Spleen (tissue), 7 donors: ENCODE results near the gene LRRC7.

Source experiments
- POLR2A ChIP-seq, 3 donors: fragments of 450-650 bp; IDR thresholded peaks; one replicate each; pipeline ENCODE4 v1.5.1; 2017; ENCODE audit warnings: antibody characterized with exemption in 3 of 3, mild to moderate bottlenecking in 1 of 3
- TF ChIP-seq, protein P1 (sequence below), 11 experiments: fragments of 200-600 bp in 7 of 11; fragments of 450-650 bp in 4 of 11; sonication (generic) in 4 of 11; IDR thresholded peaks in 8 of 11; conservative IDR thresholded peaks in 3 of 11; 1 replicate in 7 of 11; 2 replicates in 4 of 11; pipeline versions ENCODE4 v1.4.0 to v1.8.0; 2016 to 2021; ENCODE audit warnings: antibody characterized with exemption in 11 of 11, inconsistent platforms in 4 of 11, mild to moderate bottlenecking in 1 of 11
- donor health status: DM: no; HTN: no; CAD: no; lungs with moderate emphysema.
- donor health status: DM: no; HTN: no; CAD: no.
- donor health status: DM: no; HTN: no; CAD: no.

DNA sequence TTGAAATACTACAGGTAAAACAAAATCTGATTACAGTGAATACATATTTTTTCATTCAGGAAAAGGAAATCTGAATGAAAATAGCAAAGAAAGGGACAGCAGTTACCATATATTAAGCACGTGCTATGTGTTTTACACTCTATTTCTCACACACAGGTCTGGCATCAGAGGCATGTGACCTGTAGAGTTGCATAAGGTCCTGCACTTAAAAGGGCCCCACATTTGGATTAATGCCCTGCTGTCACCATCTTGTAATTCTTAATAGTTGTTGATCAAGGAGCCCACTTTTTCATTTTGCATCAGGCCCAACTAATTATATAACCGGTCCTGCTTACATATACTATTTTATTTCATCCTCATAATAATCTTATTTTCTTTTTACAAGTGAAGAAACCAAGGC lies 511.8 kb downstream of the LRRC7 start:
- TF ChIP-seq POLR2A (IDR thresholded peaks at IDR 0.05) = no peak
- TF ChIP-seq, protein P1, sequence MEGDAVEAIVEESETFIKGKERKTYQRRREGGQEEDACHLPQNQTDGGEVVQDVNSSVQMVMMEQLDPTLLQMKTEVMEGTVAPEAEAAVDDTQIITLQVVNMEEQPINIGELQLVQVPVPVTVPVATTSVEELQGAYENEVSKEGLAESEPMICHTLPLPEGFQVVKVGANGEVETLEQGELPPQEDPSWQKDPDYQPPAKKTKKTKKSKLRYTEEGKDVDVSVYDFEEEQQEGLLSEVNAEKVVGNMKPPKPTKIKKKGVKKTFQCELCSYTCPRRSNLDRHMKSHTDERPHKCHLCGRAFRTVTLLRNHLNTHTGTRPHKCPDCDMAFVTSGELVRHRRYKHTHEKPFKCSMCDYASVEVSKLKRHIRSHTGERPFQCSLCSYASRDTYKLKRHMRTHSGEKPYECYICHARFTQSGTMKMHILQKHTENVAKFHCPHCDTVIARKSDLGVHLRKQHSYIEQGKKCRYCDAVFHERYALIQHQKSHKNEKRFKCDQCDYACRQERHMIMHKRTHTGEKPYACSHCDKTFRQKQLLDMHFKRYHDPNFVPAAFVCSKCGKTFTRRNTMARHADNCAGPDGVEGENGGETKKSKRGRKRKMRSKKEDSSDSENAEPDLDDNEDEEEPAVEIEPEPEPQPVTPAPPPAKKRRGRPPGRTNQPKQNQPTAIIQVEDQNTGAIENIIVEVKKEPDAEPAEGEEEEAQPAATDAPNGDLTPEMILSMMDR (IDR thresholded peaks at IDR 0.05 in 8 of 11, conservative IDR thresholded peaks at IDR 0.05 in 3 of 11) = no peak
